MM.1S (cell line): ENCODE data around the gene CCDC18.

Experiments used
- DNase-seq: peaks from one replicate; pipeline ENCODE4 v3.0.0-alpha.2; 2015
- H2AFZ ChIP-seq: fragments of 300-600 bp; sonication (generic); 2 replicates; pipeline ENCODE4 v1.6.0; 2016; ENCODE audit warnings: antibody characterized with exemption, low read length
- H3F3A ChIP-seq: fragments of 300-600 bp; sonication (generic); 2 replicates; pipeline ENCODE4 v1.6.1; 2016; ENCODE audit warnings: mild to moderate bottlenecking, antibody characterized with exemption, low read length, moderate library complexity, mixed read lengths; ENCODE audit not compliant: insufficient read depth
- H3K27ac ChIP-seq: fragments of 300-600 bp; sonication (generic); 2 replicates; pipeline ENCODE4 v1.5.1; 2016; ENCODE audit warnings: mild to moderate bottlenecking, low read length
- H3K27me3 ChIP-seq: fragments of 300-600 bp; sonication (generic); replicated peaks from 2 replicates; pipeline ENCODE4 v1.6.0; 2016; ENCODE audit warnings: low read length; ENCODE audit not compliant: insufficient read depth
- H3K36me3 ChIP-seq: fragments of 300-600 bp; sonication (generic); replicated peaks from 2 replicates; pipeline ENCODE4 v1.6.1; 2016; ENCODE audit warnings: mild to moderate bottlenecking, low read length, mixed read lengths; ENCODE audit not compliant: insufficient read depth
- H3K4me1 ChIP-seq: fragments of 300-600 bp; sonication (generic); 2 replicates; pipeline ENCODE4 v1.6.1; 2016; ENCODE audit warnings: low read length, mixed read lengths
- H3K4me2 ChIP-seq: fragments of 300-600 bp; sonication (generic); 2 replicates; pipeline ENCODE4 v1.6.0; 2016; ENCODE audit warnings: low read depth, low read length
- H3K4me3 ChIP-seq: fragments of 300-600 bp; sonication (generic); 2 replicates; pipeline ENCODE4 v1.5.1; 2016; ENCODE audit warnings: low read length, mixed read lengths
- H3K79me2 ChIP-seq: fragments of 300-600 bp; sonication (generic); 2 replicates; pipeline ENCODE4 v1.6.1; 2016; ENCODE audit warnings: mixed run types, low read length, mixed read lengths
- H3K9ac ChIP-seq: fragments of 300-600 bp; sonication (generic); 2 replicates; pipeline ENCODE4 v1.6.1; 2016; ENCODE audit warnings: low read length, mixed read lengths
- H3K9me2 ChIP-seq: fragments of 300-600 bp; sonication (generic); replicated peaks from 2 replicates; pipeline ENCODE4 v1.6.1; 2016; ENCODE audit warnings: mild to moderate bottlenecking, low read length, mixed read lengths; ENCODE audit not compliant: insufficient read depth
- H3K9me3 ChIP-seq: fragments of 300-600 bp; sonication (generic); replicated peaks from 2 replicates; pipeline ENCODE4 v1.6.1; 2016; ENCODE audit warnings: mild to moderate bottlenecking, low read length, mixed read lengths; ENCODE audit not compliant: insufficient read depth
- H4K20me1 ChIP-seq: fragments of 300-600 bp; sonication (generic); 2 replicates; pipeline ENCODE4 v1.6.1; 2016; ENCODE audit warnings: mild to moderate bottlenecking, low read length, moderate library complexity, mixed read lengths; ENCODE audit not compliant: insufficient read depth
- EZH2 ChIP-seq: fragments of 300-600 bp; sonication (generic); optimal IDR thresholded peaks from 2 replicates; pipeline ENCODE3; 2017; ENCODE audit warnings: low read depth, mild to moderate bottlenecking, antibody characterized with exemption, low read length, mixed read lengths
- EZH2phosphoT487 ChIP-seq: fragments of 300-600 bp; sonication (generic); IDR thresholded peaks from 2 replicates; pipeline ENCODE4 v1.6.1; 2018; ENCODE audit warnings: antibody characterized with exemption, low read length
- TF ChIP-seq, protein P1 (sequence below): fragments of 300-600 bp; sonication (generic); IDR thresholded peaks from 2 replicates; pipeline ENCODE4 v1.5.1; 2016; ENCODE audit warnings: antibody characterized with exemption, low read length, mixed read lengths

The CCDC18 gene

DNA sequence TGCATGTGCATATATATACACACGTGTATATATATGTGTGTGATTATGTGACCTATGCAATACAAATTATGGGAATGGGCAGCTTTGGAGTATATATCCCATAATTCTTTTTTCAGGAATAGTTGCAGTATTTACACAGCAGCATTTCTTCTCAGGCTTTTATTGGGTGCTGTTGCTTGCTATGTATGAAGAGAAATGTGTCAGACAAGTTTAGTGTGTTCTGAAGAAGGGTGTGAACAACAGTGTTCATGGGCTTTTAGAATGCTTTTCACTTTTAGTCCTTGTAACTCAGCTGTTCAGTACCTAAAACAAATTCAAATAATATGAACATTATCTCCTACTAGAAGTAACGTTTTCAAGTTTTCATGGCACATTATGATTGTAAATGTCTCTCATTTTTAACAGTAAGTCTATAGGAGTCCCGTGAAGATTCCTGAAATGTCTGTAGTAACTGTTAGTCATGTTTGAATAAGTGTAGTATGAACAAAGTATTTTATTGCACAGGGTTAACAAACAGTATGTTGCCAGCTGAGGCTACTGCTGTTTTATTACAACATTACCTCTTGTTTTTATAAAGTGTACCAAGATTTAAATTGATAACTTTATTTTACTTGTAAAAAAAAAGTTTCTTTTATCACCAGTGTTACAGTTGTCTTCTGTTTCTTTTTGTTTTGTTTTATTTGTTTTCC is 42.8 kb upstream of the CCDC18 start:
- H3F3A ChIP-seq = no peaks in the 10 kb centered on the region
- no peaks in the 10 kb centered on the region for H3K36me3 ChIP-seq
- no peaks in the 10 kb centered on the region for H4K20me1 ChIP-seq
- H3K9ac ChIP-seq = no peak overlapping the region
- DNase-seq = no peak
- H3K79me2 ChIP-seq = no peaks in the 10 kb centered on the region
- H3K27me3 ChIP-seq = no peaks in the 10 kb centered on the region
- no peak overlapping the region for H3K27ac ChIP-seq
- no peaks in the 10 kb centered on the region for H3K9me2 ChIP-seq
- H3K4me1 ChIP-seq = no peaks in the 10 kb centered on the region
- H3K4me2 ChIP-seq = no peak overlapping the region
- TF ChIP-seq EZH2phosphoT487 (no peak), EZH2 (no peak)
- TF ChIP-seq, protein P1, sequence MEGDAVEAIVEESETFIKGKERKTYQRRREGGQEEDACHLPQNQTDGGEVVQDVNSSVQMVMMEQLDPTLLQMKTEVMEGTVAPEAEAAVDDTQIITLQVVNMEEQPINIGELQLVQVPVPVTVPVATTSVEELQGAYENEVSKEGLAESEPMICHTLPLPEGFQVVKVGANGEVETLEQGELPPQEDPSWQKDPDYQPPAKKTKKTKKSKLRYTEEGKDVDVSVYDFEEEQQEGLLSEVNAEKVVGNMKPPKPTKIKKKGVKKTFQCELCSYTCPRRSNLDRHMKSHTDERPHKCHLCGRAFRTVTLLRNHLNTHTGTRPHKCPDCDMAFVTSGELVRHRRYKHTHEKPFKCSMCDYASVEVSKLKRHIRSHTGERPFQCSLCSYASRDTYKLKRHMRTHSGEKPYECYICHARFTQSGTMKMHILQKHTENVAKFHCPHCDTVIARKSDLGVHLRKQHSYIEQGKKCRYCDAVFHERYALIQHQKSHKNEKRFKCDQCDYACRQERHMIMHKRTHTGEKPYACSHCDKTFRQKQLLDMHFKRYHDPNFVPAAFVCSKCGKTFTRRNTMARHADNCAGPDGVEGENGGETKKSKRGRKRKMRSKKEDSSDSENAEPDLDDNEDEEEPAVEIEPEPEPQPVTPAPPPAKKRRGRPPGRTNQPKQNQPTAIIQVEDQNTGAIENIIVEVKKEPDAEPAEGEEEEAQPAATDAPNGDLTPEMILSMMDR = no peak
- no peak overlapping the region for H3K4me3 ChIP-seq
- no peaks in the 10 kb centered on the region for H3K9me3 ChIP-seq
- H2AFZ ChIP-seq = no peak overlapping the region

DNA sequence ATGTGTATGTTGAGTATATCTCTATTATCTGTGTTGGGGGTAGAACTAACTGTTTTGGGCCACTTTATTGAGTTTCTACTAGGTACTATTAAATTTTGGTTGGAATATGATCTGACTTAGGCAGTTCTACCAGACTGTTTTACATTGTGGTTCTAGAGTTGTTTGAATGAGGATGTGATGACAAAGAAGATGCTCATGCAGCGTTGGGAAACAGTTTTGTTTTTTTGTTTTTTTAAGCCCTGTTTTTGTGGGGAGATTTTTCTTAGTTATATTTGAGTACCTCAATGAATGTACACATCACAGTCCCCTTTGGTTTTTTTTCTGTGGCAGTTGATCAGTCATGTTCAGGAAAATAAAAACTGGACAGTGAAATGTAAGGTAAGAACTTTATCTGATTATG is 40.4 kb upstream of the CCDC18 start:
- Histone ChIP-seq H3K79me2 (no peaks in the 10 kb centered on the region), H3K27ac (no peak overlapping the region), H3K9ac (no peak overlapping the region), H3K9me3 (no peaks in the 10 kb centered on the region), H3K27me3 (no peaks in the 10 kb centered on the region), H3K4me1 (no peaks in the 10 kb centered on the region), H3K4me2 (no peak overlapping the region), H3F3A (no peaks in the 10 kb centered on the region), H3K4me3 (no peak overlapping the region), H4K20me1 (no peaks in the 10 kb centered on the region), H3K9me2 (no peaks in the 10 kb centered on the region), H3K36me3 (no peaks in the 10 kb centered on the region), H2AFZ (no peak overlapping the region)
- no peak for TF ChIP-seq EZH2phosphoT487
- TF ChIP-seq EZH2 = no peak
- TF ChIP-seq, protein P1 = no peak
- DNase-seq = no peak

DNA sequence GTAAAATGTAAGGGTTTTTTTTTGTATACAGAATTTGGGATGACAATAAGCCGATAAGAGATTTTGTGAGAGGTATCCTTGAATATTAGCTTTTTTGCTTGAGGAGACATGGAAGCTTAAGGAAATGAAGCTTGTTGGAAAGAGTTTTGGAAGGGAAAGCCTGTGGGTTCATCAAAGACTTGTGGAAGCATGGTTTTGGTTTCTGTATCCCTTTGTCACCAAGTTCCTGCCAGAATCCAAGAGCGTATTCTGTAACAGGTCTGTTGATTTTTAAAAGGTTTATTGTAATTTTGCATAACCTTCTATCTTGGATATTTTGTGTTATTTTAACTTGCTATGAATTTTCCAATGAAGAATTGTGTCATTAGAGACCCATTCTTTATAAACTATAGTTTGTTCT is 38.4 kb upstream of the CCDC18 start:
- H3K4me2 ChIP-seq = no peak overlapping the region
- no peak for DNase-seq
- H3K9me3 ChIP-seq = no peaks in the 10 kb centered on the region
- H3K36me3 ChIP-seq = no peaks in the 10 kb centered on the region
- no peaks in the 10 kb centered on the region for H3F3A ChIP-seq
- H3K4me1 ChIP-seq = no peaks in the 10 kb centered on the region
- no peak overlapping the region for H3K4me3 ChIP-seq
- no peak overlapping the region for H3K27ac ChIP-seq
- TF ChIP-seq EZH2 (no peak), EZH2phosphoT487 (no peak)
- TF ChIP-seq, protein P1 = no peak
- H3K9ac ChIP-seq = no peak overlapping the region
- H3K9me2 ChIP-seq = no peaks in the 10 kb centered on the region
- H2AFZ ChIP-seq = no peak overlapping the region
- no peaks in the 10 kb centered on the region for H4K20me1 ChIP-seq
- no peaks in the 10 kb centered on the region for H3K79me2 ChIP-seq
- no peaks in the 10 kb centered on the region for H3K27me3 ChIP-seq
